CD14-positive monocyte (primary cell): Measurements from ENCODE around the gene FIP1L1. TPM values are rescaled to one million over a fixed set of nuclear protein-coding genes. Genes with fewer than 3 reads are reported as not detected.

Experiments
- DNase-seq, 3 donors: peaks; one replicate each; pipeline ENCODE4 v3.0.0-alpha.2; 2011 to 2022
- H2AFZ ChIP-seq: 2 replicates; pipeline ENCODE4 v1.6.0; 2012; ENCODE audit warnings: mild to moderate bottlenecking, low read depth, low read length, inconsistent platforms; ENCODE audit not compliant: insufficient read depth, poor library complexity, severe bottlenecking
- H3K27ac ChIP-seq, 2 donors: 1 replicate in 1 of 2; 2 replicates in 1 of 2; pipeline ENCODE4 v1.5.1; 2012 to 2013; ENCODE audit warnings: low read length in 2 of 2, control low read depth in 1 of 2, inconsistent platforms in 1 of 2, low read depth in 1 of 2, mild to moderate bottlenecking in 1 of 2
- H3K27me3 ChIP-seq, 2 donors: one replicate each; pipeline versions ENCODE4 v1.6.0 to v1.6.1; 2011 to 2013; ENCODE audit warnings: low read length in 2 of 2; ENCODE audit not compliant: control insufficient read depth in 2 of 2, insufficient read depth in 2 of 2
- H3K36me3 ChIP-seq, 2 donors: replicated peaks in 1 of 2; 1 replicate in 1 of 2; 2 replicates in 1 of 2; pipeline versions ENCODE4 v1.5.1 to v1.6.1; 2012 to 2013; ENCODE audit warnings: low read length in 2 of 2, control low read depth in 1 of 2, inconsistent platforms in 1 of 2, mild to moderate bottlenecking in 1 of 2; ENCODE audit not compliant: insufficient read depth in 2 of 2, control insufficient read depth in 1 of 2
- H3K4me1 ChIP-seq, 2 donors: 1 replicate in 1 of 2; 2 replicates in 1 of 2; pipeline versions ENCODE4 v1.5.1 to v1.6.1; 2012 to 2013; ENCODE audit warnings: low read length in 2 of 2, control low read depth in 1 of 2, inconsistent platforms in 1 of 2, mild to moderate bottlenecking in 1 of 2, moderate library complexity in 1 of 2; ENCODE audit not compliant: insufficient read depth in 2 of 2, control insufficient read depth in 1 of 2
- H3K4me2 ChIP-seq: replicated peaks from 2 replicates; pipeline ENCODE3; 2012; ENCODE audit warnings: low read length, moderate library complexity, mild to moderate bottlenecking; ENCODE audit not compliant: poor library complexity, severe bottlenecking; ENCODE audit errors: extremely low read depth
- H3K4me3 ChIP-seq, 3 experiments: fragments of 200-600 bp in 1 of 3; sonication (generic) in 1 of 3; replicated peaks in 1 of 3; 1 replicate in 2 of 3; 2 replicates in 1 of 3; pipeline ENCODE4 v1.5.1; 2011 to 2013; ENCODE audit warnings: low read length in 3 of 3, mild to moderate bottlenecking in 3 of 3, control low read depth in 2 of 3, low read depth in 2 of 3, inconsistent platforms in 1 of 3, moderate library complexity in 1 of 3
- H3K79me2 ChIP-seq: 2 replicates; pipeline ENCODE4 v1.6.0; 2012; ENCODE audit warnings: mild to moderate bottlenecking, control low read depth, inconsistent platforms, low read length, moderate library complexity; ENCODE audit not compliant: insufficient read depth
- H3K9ac ChIP-seq: 2 replicates; pipeline ENCODE4 v1.6.0; 2017; ENCODE audit warnings: low read length, mild to moderate bottlenecking; ENCODE audit not compliant: insufficient read depth, poor library complexity, severe bottlenecking
- H3K9me3 ChIP-seq, 2 donors: replicated peaks in 1 of 2; 1 replicate in 1 of 2; 2 replicates in 1 of 2; pipeline versions ENCODE4 v1.5.1 to v1.6.1; 2012 to 2013; ENCODE audit warnings: low read length in 2 of 2, control low read depth in 1 of 2; ENCODE audit not compliant: control insufficient read depth in 1 of 2, insufficient read depth in 1 of 2
- H4K20me1 ChIP-seq: 2 replicates; pipeline ENCODE4 v1.6.0; 2012; ENCODE audit warnings: mild to moderate bottlenecking, low read length, control low read depth, moderate library complexity; ENCODE audit not compliant: insufficient read depth
- H3K27ac Mint-ChIP-seq, 7 donors: one replicate each; pipeline ENCODE4 v1.8.0; 2020; ENCODE audit warnings: mild to moderate bottlenecking in 7 of 7, mixed read lengths in 7 of 7, moderate library complexity in 6 of 7, inconsistent platforms in 2 of 7
- H3K27me3 Mint-ChIP-seq, 3 donors: one replicate each; pipeline ENCODE4 v1.8.0; 2021 to 2022; ENCODE audit warnings: low read depth in 3 of 3, mild to moderate bottlenecking in 3 of 3, mixed read lengths in 3 of 3, moderate library complexity in 3 of 3, inconsistent platforms in 1 of 3
- H3K36me3 Mint-ChIP-seq, 2 donors: one replicate each; pipeline ENCODE4 v1.8.0; 2020; ENCODE audit warnings: mixed read lengths in 2 of 2, inconsistent platforms in 1 of 2, mild to moderate bottlenecking in 1 of 2
- H3K4me1 Mint-ChIP-seq: one replicate; pipeline ENCODE4 v1.8.0; 2020; ENCODE audit warnings: mild to moderate bottlenecking, mixed read lengths
- H3K4me3 Mint-ChIP-seq, 2 donors: one replicate each; pipeline ENCODE4 v1.8.0; 2020; ENCODE audit warnings: mild to moderate bottlenecking in 2 of 2, mixed read lengths in 2 of 2, moderate library complexity in 1 of 2
- H3K9me3 Mint-ChIP-seq, 7 donors: one replicate each; pipeline ENCODE4 v1.8.0; 2020 to 2022; ENCODE audit warnings: mixed read lengths in 7 of 7, mild to moderate bottlenecking in 6 of 7, moderate library complexity in 6 of 7, inconsistent platforms in 2 of 7
- WGBS: methylation state at CpG from one replicate; pipeline ENCODE4 v1.1.5; 2013; ENCODE audit warnings: missing lambda C conversion rate; ENCODE audit not compliant: insufficient coverage; 5-methylcytosine and 5-hydroxymethylcytosine counted together
- intact Hi-C, 2 donors: fragments of 100-400 bp; cut with micrococcal nuclease; formaldehyde crosslinking; loops; one replicate each; pipeline versions ENCODE4 v1.15.0 to v1.15.1; 2023
- polyA plus RNA-seq, 3 donors: library from polyadenylated mRNA; depleted of rRNA in 1 of 3; unstranded in 2 of 3; stranded (reverse) in 1 of 3; fragments of 300-500 nt in 2 of 3; fragments of >200 nt in 1 of 3; fragmentation: Illumina TruSeq in 2 of 3; gene quantifications; 1 replicate in 2 of 3; 2 replicates in 1 of 3; pipeline ENCODE4 v1.2.3, GENCODE V29; 2012 to 2021
- TF ChIP-seq, protein P1 (sequence below): fragments of 200-600 bp; IDR thresholded peaks from one replicate; pipeline ENCODE4 v1.8.0; 2022; ENCODE audit warnings: antibody characterized with exemption, mild to moderate bottlenecking

Gene FIP1L1
- polyA plus RNA-seq, 3 donors: 14.5 to 36.9 (median 25.4) TPM

DNA sequence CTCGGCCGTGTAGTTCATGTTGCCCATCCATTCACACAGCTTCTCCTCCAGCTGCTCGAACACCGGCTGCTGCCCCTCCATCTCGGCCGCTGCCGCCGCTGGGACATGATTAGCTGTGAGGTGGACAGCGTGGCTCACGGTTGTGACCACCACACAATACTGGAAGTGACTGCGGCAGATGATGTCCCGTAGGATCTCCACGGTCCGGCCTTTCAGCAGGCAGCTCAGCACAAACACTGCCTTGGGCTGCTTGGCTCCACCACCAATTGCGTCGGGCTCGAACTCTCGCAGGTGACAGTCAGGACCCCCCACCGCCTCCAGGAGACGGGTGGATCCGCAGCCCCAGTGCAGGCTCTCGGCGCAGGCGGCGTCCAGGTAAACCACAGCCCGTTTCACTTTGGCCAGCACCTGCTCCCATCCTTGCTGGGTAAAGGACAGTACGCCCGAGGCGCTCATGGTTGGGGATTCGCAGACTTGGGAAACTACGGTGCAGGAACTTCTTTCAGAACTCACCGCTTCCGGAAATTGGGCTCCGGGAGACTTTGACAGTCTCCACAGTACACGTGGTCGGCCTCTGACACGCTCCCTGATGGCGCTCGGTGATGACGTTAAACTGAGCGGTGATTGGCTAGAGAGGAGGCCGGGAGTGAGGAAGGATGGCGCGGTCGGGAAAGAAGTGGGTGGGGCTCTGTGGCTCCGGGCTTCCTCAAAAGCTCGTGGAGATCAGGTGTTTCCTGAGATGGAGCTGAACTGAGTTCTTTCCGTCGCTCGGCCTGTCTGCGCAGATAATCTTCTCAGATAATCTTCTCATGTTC is 11.7 kb upstream of the FIP1L1 start, which contains the start of gene SCFD2:
TSS of gene SCFD2 (minus strand) at position 576 of the 815 bp plus-strand sequence.
- 0% methylated on average over 50 of the region's 51 CpGs for WGBS
- H3K4me3 Mint-ChIP-seq: peak within 1 kb of the TSS; percentile 90 to 97
- peak within 1 kb of the TSS; percentile 59 to 99 (median 84) for H3K4me3 ChIP-seq
- H4K20me1 ChIP-seq: no peaks in the 10 kb centered on the region
- no peaks in the 10 kb centered on the region for H3K9me3 ChIP-seq
- intact Hi-C loops: loop anchor here in 1 of 2 donors (5.0 kb wide), 1 partner anchor 1523 kb away; the partner anchor contains the start of gene DCUN1D4
- peaks cover 18 to 23% of the 10 kb centered on the region in 2 donors for H3K4me1 ChIP-seq
- H3K36me3 ChIP-seq: no peaks in the 10 kb centered on the region
- peaks cover 4 to 13% (median 6%) of the 10 kb centered on the region in 3 donors for H3K27me3 Mint-ChIP-seq
- peak within 1 kb of the TSS; percentile 77 for H3K9ac ChIP-seq
- H3K4me1 Mint-ChIP-seq: peaks cover 41% of the 10 kb centered on the region
- H3K36me3 Mint-ChIP-seq: peaks cover 3 to 8% of the 10 kb centered on the region in 2 donors
- TF ChIP-seq, protein P1, sequence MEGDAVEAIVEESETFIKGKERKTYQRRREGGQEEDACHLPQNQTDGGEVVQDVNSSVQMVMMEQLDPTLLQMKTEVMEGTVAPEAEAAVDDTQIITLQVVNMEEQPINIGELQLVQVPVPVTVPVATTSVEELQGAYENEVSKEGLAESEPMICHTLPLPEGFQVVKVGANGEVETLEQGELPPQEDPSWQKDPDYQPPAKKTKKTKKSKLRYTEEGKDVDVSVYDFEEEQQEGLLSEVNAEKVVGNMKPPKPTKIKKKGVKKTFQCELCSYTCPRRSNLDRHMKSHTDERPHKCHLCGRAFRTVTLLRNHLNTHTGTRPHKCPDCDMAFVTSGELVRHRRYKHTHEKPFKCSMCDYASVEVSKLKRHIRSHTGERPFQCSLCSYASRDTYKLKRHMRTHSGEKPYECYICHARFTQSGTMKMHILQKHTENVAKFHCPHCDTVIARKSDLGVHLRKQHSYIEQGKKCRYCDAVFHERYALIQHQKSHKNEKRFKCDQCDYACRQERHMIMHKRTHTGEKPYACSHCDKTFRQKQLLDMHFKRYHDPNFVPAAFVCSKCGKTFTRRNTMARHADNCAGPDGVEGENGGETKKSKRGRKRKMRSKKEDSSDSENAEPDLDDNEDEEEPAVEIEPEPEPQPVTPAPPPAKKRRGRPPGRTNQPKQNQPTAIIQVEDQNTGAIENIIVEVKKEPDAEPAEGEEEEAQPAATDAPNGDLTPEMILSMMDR: no peak
- H3K27me3 ChIP-seq: no peaks in the 10 kb centered on the region
- H2AFZ ChIP-seq: peak within 1 kb of the TSS; percentile 100
- peak within 1 kb of the TSS; percentile 99 for H3K4me2 ChIP-seq
- peak within 1 kb of the TSS; percentile 90 to 95 (median 93) for H3K27ac Mint-ChIP-seq
- DNase-seq: peak; percentile 97 to 99 (median 97)
- H3K79me2 ChIP-seq: peaks cover 45% of the 10 kb centered on the region
- H3K9me3 Mint-ChIP-seq: peaks cover 0 to 5% (median 0%) of the 10 kb centered on the region in 7 donors
- peak within 1 kb of the TSS; percentile 42 to 90 for H3K27ac ChIP-seq

DNA sequence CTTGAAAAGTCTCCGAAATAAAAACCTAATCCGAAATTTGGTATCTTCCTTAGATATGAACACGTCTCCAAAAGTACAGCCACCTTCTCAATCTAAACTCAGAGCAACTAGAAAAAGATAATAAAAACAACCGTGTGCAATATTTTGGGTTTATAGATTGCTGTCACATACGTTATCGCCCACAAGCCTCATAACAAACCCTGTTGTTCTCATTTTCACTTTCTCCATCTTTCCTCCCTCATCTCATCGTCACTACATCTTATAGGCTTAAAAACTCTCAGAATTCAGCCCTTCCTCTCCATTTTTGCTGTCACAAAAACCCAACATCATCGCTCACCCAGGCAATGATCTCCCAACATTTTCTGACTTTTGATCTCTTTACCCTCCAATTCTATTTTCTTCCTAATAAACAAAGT is 11.1 kb upstream of the FIP1L1 start:
- no peak for DNase-seq
- 18% methylated on average over 5 of the region's 8 CpGs for WGBS
- peaks cover 18 to 23% of the 10 kb centered on the region in 2 donors for H3K4me1 ChIP-seq

More for the DNA sequence above, 11.1 kb upstream of the FIP1L1 start:
- H3K27ac ChIP-seq: peak overlapping the region; percentile 42 to 90
- H3K4me1 Mint-ChIP-seq: peaks cover 40% of the 10 kb centered on the region
- peak overlapping the region; percentile 100 for H2AFZ ChIP-seq
- TF ChIP-seq, protein P1: no peak
- H3K36me3 Mint-ChIP-seq: peaks cover 3 to 5% of the 10 kb centered on the region in 2 donors
- H3K4me3 Mint-ChIP-seq: peak overlapping the region; percentile 90 to 97
- H3K36me3 ChIP-seq: no peaks in the 10 kb centered on the region
- H4K20me1 ChIP-seq: no peaks in the 10 kb centered on the region
- H3K27me3 ChIP-seq: no peaks in the 10 kb centered on the region
- peak overlapping the region; percentile 99 for H3K4me2 ChIP-seq
- peak overlapping the region; percentile 90 to 95 (median 93) for H3K27ac Mint-ChIP-seq
- H3K4me3 ChIP-seq: peak overlapping the region; percentile 59 to 99 (median 84)
- intact Hi-C loops: loop anchor here in 1 of 2 donors (5.0 kb wide), 1 partner anchor 1524 kb away; the partner anchor contains the start of gene DCUN1D4
- H3K9ac ChIP-seq: peak overlapping the region; percentile 77
- peaks cover 6 to 11% (median 6%) of the 10 kb centered on the region in 3 donors for H3K27me3 Mint-ChIP-seq
- H3K79me2 ChIP-seq: peaks cover 41% of the 10 kb centered on the region
- H3K9me3 Mint-ChIP-seq: peaks cover 0 to 7% (median 0%) of the 10 kb centered on the region in 7 donors
- no peaks in the 10 kb centered on the region for H3K9me3 ChIP-seq
